GM18873 (cell line): Measurements from ENCODE around the gene SRPX2.
"Not testable (repeated sequence)": the region's sequence is repeated elsewhere in the genome, so short reads cannot be mapped to it uniquely, and the experiment has no call there.

Experiments used
- ATAC-seq: cut with Tn5 transposase; IDR thresholded peaks from one replicate; pipeline ENCODE4 v1.9.1; 2021; ENCODE audit warnings: mild to moderate bottlenecking, moderate library complexity, moderate number of reproducible peaks; ENCODE audit not compliant: unreplicated experiment, low FRiP score

The SRPX2 gene

DNA sequence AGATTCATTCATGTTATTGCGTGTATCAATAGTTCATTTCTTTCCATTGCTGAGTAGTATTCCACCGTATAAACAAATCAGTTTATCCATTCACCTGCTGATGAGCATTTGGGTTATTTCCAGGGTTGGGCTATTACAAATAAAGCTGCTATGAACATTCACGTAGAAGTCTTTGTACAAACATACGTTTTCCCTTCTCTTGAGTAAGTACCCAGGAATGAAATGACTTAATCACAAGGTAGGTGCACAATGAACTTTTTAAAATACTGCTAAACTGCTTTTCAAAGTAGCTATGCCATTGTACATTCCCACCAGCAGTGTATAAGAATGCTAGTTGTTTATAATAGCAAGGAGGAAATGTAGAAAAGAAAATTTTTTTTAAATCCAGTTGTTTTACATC lies 52.0 kb downstream of the SRPX2 start:
- no peak for ATAC-seq

DNA sequence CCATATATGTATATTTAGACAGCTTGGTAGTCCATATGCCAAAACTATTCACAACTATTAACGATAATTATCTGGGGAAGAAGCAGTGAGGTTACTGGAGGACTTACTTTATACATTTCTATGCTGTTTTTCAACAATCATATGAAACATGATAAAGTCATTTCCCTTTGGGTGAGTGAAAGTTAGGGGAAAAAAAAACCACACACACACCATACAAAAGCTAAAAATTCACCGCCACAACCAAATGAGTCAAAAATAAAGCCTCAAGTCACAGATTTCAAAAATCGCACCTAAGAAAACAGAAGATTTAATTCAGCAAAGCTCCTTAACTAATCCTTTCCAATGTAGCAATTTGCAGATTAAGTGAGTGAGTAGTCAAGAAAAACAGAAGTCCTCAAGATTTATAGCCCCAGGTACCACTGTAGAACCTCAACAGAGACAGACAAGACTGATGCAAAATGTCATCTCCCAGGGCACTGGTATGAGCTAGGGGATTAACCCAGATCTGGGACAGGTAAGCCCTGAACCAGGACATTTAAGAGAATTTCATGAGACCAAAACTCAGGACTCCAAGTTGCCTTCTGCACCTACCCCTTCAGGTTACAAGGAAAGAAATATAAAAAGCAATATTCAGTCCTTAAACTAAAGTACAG lies 52.8 kb downstream of the SRPX2 start:
- no peak for ATAC-seq

DNA sequence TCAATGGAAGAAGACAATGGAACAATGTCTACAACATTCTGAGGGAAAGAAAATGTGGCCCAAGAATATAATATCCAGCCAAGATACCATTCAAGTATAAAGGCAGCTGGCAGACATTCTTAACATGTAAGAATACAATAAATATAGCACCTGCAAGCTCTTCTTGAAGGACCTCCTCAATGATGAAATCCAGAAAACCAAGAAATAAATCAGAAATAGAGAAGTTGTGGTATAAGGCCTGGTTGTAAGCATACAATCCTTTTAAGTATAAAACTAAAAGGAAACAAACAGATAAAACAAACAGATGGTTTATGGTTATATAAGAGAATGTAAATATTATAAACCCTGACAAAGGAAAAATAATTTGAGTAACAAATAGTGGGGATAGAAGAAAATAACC lies 54.6 kb downstream of the SRPX2 start:
- no peak for ATAC-seq

DNA sequence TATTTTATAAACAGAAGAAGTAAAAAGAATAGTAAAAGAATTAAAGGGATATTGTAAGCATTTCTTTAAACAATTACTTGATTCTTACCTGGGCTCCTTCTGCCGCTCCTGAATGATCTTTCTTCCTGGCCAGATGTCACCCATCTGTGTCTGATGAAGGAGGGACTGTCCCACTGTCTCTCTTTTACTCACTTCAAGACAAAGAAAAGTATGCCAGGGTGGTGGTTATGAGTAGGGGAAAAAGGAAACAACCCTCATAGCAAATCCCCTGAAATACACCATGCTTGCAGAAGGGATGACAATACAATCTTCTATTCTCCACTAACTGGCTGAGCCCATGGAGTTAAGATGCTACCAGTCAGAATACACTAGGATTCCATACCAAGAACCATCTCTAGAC lies 56.8 kb downstream of the SRPX2 start:
- ATAC-seq, result no peak

DNA sequence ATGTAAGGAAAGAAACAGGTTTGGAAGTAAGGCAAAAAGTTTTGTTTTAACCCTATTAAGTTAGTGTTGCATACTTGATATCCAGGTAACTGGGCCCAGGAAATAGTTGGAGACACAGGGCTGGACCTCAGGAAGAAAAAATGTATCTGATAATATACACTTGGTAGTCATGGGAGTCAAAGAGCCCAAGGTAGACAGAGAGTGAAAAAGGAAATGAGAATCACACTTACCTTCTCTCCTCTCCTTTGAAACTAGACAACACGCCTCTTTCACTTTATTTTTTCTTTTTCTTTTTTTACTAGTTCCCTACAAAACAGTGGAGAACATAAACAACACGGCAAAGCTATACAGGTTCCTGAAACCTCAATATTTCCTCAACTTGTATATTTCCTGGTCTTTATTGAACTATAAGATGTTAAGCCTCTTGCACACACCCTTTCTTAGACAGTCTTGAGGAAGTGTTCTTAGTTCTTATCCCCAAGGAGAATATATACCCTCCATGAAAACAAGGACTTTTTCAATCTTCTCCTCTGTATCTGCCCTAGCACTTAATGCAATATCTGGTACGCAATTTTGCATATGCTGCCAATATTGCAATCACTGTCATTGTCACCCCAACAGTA lies 60.7 kb downstream of the SRPX2 start:
- ATAC-seq, result no peak

DNA sequence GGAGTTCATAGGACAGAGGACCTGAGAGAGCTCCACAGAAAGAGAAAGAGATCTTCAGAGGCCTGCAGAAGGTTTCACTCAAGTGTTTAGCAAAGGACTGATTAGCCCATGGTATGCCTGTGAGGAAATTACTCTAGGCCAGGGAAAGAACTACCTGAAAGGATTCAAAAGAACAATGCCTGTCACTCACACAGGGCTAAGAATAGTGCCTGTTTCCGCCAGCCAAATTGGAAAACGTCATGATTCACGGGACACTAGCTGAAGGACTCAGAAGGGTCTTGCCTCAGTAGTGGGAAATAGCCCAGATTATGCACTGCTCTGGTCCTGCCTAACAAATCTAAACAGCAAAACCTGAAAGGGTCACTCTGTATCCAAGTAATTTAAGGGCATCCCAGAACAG lies 66.8 kb downstream of the SRPX2 start:
- no peak for ATAC-seq

DNA sequence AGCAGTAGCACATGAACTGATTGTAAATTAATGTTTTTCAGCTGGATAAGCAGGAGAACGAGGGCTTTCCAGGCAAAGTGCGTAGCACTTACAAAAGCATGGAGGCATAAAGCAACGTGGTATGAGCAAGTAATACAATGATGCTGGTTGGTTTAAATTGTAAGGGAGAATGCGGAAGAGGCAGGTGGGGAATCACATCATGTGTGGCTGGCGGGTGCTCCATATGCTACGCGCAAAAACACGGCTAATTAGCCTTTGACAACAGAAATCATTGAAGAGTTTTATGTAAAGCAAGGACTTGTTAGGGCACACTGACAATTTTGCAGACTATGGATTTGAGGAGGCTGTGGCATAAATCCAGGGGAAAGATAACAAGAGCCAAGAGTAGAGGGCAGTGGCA lies 73.4 kb downstream of the SRPX2 start:
- ATAC-seq, result no peak

DNA sequence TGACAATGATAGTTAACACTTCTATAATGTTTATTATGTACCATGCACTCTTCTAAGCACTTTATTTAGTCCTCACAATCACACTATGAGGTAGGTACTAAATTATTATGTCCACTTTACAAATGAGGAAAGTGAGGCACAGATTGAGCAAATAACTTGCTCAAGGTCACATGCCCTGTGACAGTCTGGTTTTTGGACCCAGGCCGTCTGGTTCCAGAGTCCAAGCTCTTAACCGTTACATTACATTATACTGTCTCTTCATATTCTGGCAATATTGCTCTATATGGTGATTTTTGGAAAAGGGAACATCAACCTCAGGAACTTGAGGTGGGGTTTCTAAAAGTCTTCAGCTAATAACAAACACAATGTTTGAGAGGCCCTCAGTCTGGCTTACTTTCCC lies 75.1 kb downstream of the SRPX2 start:
- ATAC-seq, result no peak

DNA sequence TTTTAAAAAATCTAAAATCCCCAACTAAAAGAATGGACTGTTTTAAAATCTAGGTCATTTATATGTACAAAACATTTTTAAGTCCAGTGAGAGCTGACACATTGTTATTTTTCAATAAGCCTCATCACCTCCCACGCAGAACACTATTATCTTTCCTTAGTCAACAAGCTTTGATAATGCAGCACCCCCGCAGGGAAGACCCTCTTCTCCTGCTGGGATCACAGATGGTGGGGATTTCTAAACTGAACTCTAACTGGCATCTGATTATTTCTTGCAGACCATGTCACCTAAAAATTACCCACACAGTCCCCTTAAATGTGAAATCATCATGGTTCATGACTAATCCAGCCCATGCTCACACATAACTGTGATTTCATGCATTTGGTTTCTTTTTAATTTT lies 76.3 kb downstream of the SRPX2 start:
- no peak for ATAC-seq

DNA sequence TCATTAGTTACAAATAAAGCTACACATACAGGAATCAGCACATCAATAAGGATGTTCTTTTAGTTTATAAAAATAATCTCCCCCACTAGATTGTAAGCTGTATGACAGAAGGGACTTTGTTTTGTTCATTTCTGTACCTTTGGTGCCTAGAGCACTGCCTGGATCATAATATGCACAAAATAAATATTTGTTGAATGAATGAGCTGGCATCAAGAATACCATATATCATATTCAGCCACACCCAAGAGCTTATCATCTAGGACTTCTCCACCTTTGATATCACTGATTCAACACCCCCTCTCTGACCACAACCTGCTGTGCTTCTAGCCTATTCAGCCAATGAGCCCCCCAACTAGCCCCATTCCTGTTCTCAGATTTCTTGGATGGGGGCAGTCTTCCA lies 77.3 kb downstream of the SRPX2 start:
- no peak for ATAC-seq

DNA sequence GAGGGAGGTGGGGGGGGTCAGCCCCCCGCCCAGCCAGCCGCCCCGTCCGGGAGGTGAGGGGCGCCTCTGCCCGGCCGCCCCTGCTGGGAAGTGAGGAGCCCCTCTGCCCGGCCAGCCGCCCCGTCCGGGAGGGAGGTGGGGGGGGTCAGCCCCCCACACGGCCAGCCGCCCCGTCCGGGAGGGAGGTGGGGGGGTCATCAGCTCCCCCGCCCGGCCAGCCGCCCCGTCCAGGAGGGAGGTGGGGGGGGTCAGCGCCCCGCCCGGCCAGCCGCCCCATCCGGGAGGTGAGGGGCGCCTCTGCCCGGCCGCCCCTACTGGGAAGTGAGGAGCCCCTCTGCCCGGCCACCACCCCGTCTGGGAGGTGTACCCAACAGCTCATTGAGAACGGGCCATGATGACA lies 80.0 kb downstream of the SRPX2 start:
- ATAC-seq, result not testable (repeated sequence)
